Measurements from ENCODE around the gene ALCAM.

The ALCAM gene

GRCh38 chr3:105539897-105540296, 173.2 kb downstream of the ALCAM start (continued):
- TF ChIP-seq CSRNP3 (CRISPR knock-in tag; IDR thresholded peaks at IDR 0.05): no peak
- no peak for TF ChIP-seq RARB (CRISPR knock-in tag; IDR thresholded peaks at IDR 0.05)

GRCh38 chr3:105542282-105543019, 175.7 kb downstream of the ALCAM start:
- ATAC-seq: no peak
- TF ChIP-seq ZFP3 (CRISPR knock-in tag; IDR thresholded peaks at IDR 0.05) (no peak), ARNTL (CRISPR knock-in tag; IDR thresholded peaks at IDR 0.05; ENCODE audit: borderline replicate concordance, low read depth) (no peak), CSDC2 (CRISPR knock-in tag; IDR thresholded peaks at IDR 0.05) (no peak), TSHZ2 (CRISPR knock-in tag; IDR thresholded peaks at IDR 0.05) (no peak), PATZ1 (CRISPR knock-in tag; IDR thresholded peaks at IDR 0.05; ENCODE audit: borderline replicate concordance) (no peak), ZNF8 (CRISPR knock-in tag; IDR thresholded peaks at IDR 0.05) (no peak)

- ATAC-seq: no peak
- no peak for TF ChIP-seq ZFP30 (CRISPR knock-in tag; IDR thresholded peaks at IDR 0.05)
- no peak for TF ChIP-seq PPARA (CRISPR knock-in tag; IDR thresholded peaks at IDR 0.05; ENCODE audit: borderline replicate concordance)
Observed at GRCh38 chr3:105545051-105545450, 178.3 kb downstream of the ALCAM start.

GRCh38 chr3:105553851-105554250, 187.1 kb downstream of the ALCAM start:
- no peak for TF ChIP-seq TSHZ2 (CRISPR knock-in tag; IDR thresholded peaks at IDR 0.05)
- ATAC-seq: no peak

- no peak for ATAC-seq
Observed at GRCh38 chr3:105555206-105555605, 188.5 kb downstream of the ALCAM start.

More at GRCh38 chr3:105555206-105555605, 188.5 kb downstream of the ALCAM start:
- TF ChIP-seq ZFP3 (CRISPR knock-in tag; IDR thresholded peaks at IDR 0.05): no peak
- no peak for TF ChIP-seq ARNTL (CRISPR knock-in tag; IDR thresholded peaks at IDR 0.05; ENCODE audit: borderline replicate concordance, low read depth)
- TF ChIP-seq PPARA (CRISPR knock-in tag; IDR thresholded peaks at IDR 0.05; ENCODE audit: borderline replicate concordance): no peak
- TF ChIP-seq GLIS3 (CRISPR knock-in tag; IDR thresholded peaks at IDR 0.05): no peak
- TF ChIP-seq BACH2 (CRISPR knock-in tag; IDR thresholded peaks at IDR 0.05; ENCODE audit: borderline replicate concordance): no peak
- no peak for TF ChIP-seq CSRNP3 (CRISPR knock-in tag; IDR thresholded peaks at IDR 0.05)
- TF ChIP-seq POU6F1 (CRISPR knock-in tag; IDR thresholded peaks at IDR 0.05; ENCODE audit: borderline replicate concordance, low read depth): no peak
- TF ChIP-seq CREB5 (CRISPR knock-in tag; IDR thresholded peaks at IDR 0.05; ENCODE audit: low read depth): no peak

Measured in SK-N-SH treated with all-trans-retinoic acid at 6 μM for 48 hours (cell line).